Activated CD4-positive, alpha-beta memory T cell treated with anti-CD3 and anti-CD28 coated beads, Interleukin-2, amount 10 ng/mL, durations not matched to agents 7 days and 5 days (primary cell): ENCODE results near the gene GDF2. TPM values are rescaled to one million over a fixed set of nuclear protein-coding genes. Genes with fewer than 3 reads are reported as not detected.

Experiments
- CTCF ChIA-PET: fragments of 350-600 bp; sonication (Branson Sonifier 250); formaldehyde crosslinking; loops from one replicate; lab custom pipeline; 2021; ENCODE audit warnings: antibody characterized with exemption, inconsistent platforms; lab: Charles Lee
- POLR2A ChIA-PET: fragments of 350-600 bp; sonication (Branson Sonifier 250); formaldehyde crosslinking; loops from one replicate; lab custom pipeline; 2021; ENCODE audit warnings: antibody characterized with exemption; lab: Charles Lee
- DNase-seq: peaks from one replicate; pipeline ENCODE4 v3.0.0-alpha.2; 2020
- H3K27ac Mint-ChIP-seq: one replicate; pipeline ENCODE4 v1.8.0; 2021; ENCODE audit warnings: mild to moderate bottlenecking, mixed read lengths
- H3K27me3 Mint-ChIP-seq: one replicate; pipeline ENCODE4 v1.8.0; 2021; ENCODE audit warnings: mixed read lengths
- H3K36me3 Mint-ChIP-seq: one replicate; pipeline ENCODE4 v1.8.0; 2021; ENCODE audit warnings: low read depth, mixed read lengths
- H3K4me1 Mint-ChIP-seq: one replicate; pipeline ENCODE4 v1.8.0; 2021; ENCODE audit warnings: mixed read lengths
- H3K4me3 Mint-ChIP-seq: one replicate; pipeline ENCODE4 v1.8.0; 2021; ENCODE audit warnings: mild to moderate bottlenecking, mixed read lengths
- H3K9me3 Mint-ChIP-seq: one replicate; pipeline ENCODE4 v1.8.0; 2021; ENCODE audit warnings: mixed read lengths
- total RNA-seq, 2 experiments: library from RNA; stranded (reverse); gene quantifications; one replicate each; pipeline ENCODE4 v1.2.3, GENCODE V29; 2021

Gene GDF2
- not detected for total RNA-seq

GRCh38 chr10:47322300-47323061 lies at the start of gene GDF2:
TSS of gene GDF2 (plus strand) at chr10:47322454. CDS start at chr10:47322669, 215 bp downstream.
- Mint-ChIP-seq H3K9me3 (peaks cover under 1% of the 10 kb centered on the region), H3K27ac (no peak within 1 kb of the TSS), H3K4me3 (no peak within 1 kb of the TSS), H3K4me1 (no peaks in the 10 kb centered on the region), H3K27me3 (peaks cover 2% of the 10 kb centered on the region), H3K36me3 (no peaks in the 10 kb centered on the region)
- DNase-seq, result no peak
- ChIA-PET POLR2A (no interaction called here), CTCF (no interaction called here)

GRCh38 chr10:47276071-47276470 lies 46.2 kb upstream of the GDF2 start:
- peaks cover 3% of the 10 kb centered on the region for H3K27me3 Mint-ChIP-seq
- H3K9me3 Mint-ChIP-seq, result no peaks in the 10 kb centered on the region
- H3K36me3 Mint-ChIP-seq, result no peaks in the 10 kb centered on the region
- H3K4me3 Mint-ChIP-seq, result no peak overlapping the region
- POLR2A ChIA-PET, result no interaction called here
- CTCF ChIA-PET, result no interaction called here
- peaks cover 22% of the 10 kb centered on the region for H3K4me1 Mint-ChIP-seq
- DNase-seq, result no peak
- no peak overlapping the region for H3K27ac Mint-ChIP-seq

GRCh38 chr10:47276576-47277351 lies 45.5 kb upstream of the GDF2 start:
- no peaks in the 10 kb centered on the region for H3K36me3 Mint-ChIP-seq
- ChIA-PET POLR2A (interaction anchor here (1.0 to 1.1 kb wide), 2 partner anchors 15 to 54 kb away, joined by 3 read pairs; no protein-coding TSS in a partner anchor), CTCF (interaction anchor here (1.6 kb wide), 1 partner anchor 36 kb away, joined by 5 read pairs; no protein-coding TSS in a partner anchor)
- no peak overlapping the region for H3K4me3 Mint-ChIP-seq
- H3K9me3 Mint-ChIP-seq, result no peaks in the 10 kb centered on the region
- no peak for DNase-seq
- H3K27me3 Mint-ChIP-seq, result peaks cover 3% of the 10 kb centered on the region
- H3K4me1 Mint-ChIP-seq, result peaks cover 22% of the 10 kb centered on the region
- H3K27ac Mint-ChIP-seq, result peak overlapping the region; percentile 70

GRCh38 chr10:47277352-47278151 lies 44.7 kb upstream of the GDF2 start:
- Mint-ChIP-seq H3K9me3 (no peaks in the 10 kb centered on the region), H3K27me3 (peaks cover 1% of the 10 kb centered on the region), H3K4me3 (no peak overlapping the region), H3K27ac (peak overlapping the region; percentile 70), H3K36me3 (no peaks in the 10 kb centered on the region), H3K4me1 (peaks cover 22% of the 10 kb centered on the region)
- ChIA-PET POLR2A (interaction anchor here (1.0 to 1.1 kb wide), 2 partner anchors 16 to 55 kb away, joined by 3 read pairs; no protein-coding TSS in a partner anchor), CTCF (interaction anchor here (1.6 kb wide), 1 partner anchor 35 kb away, joined by 5 read pairs; no protein-coding TSS in a partner anchor)
- DNase-seq, result peak; percentile 57

GRCh38 chr10:47278152-47278473 lies 44.1 kb upstream of the GDF2 start:
- Mint-ChIP-seq H3K4me3 (no peak overlapping the region), H3K27ac (no peak overlapping the region), H3K36me3 (no peaks in the 10 kb centered on the region), H3K9me3 (no peaks in the 10 kb centered on the region), H3K27me3 (peaks cover 1% of the 10 kb centered on the region), H3K4me1 (peaks cover 22% of the 10 kb centered on the region)
- POLR2A ChIA-PET, result no interaction called here
- DNase-seq, result no peak
- CTCF ChIA-PET, result interaction anchor here (1.6 kb wide), 1 partner anchor 34 kb away, joined by 5 read pairs; no protein-coding TSS in a partner anchor

GRCh38 chr10:47278720-47279119 lies 43.5 kb upstream of the GDF2 start:
- Mint-ChIP-seq H3K36me3 (no peaks in the 10 kb centered on the region), H3K4me3 (no peak overlapping the region), H3K27ac (no peak overlapping the region), H3K4me1 (peaks cover 22% of the 10 kb centered on the region), H3K27me3 (peaks cover 1% of the 10 kb centered on the region), H3K9me3 (no peaks in the 10 kb centered on the region)
- CTCF ChIA-PET, result no interaction called here
- POLR2A ChIA-PET, result no interaction called here
- no peak for DNase-seq

- CTCF ChIA-PET, result no interaction called here
- no peaks in the 10 kb centered on the region for H3K9me3 Mint-ChIP-seq
- H3K4me1 Mint-ChIP-seq, result peaks cover 22% of the 10 kb centered on the region
- H3K4me3 Mint-ChIP-seq, result no peak overlapping the region
- DNase-seq, result no peak
- H3K36me3 Mint-ChIP-seq, result no peaks in the 10 kb centered on the region
- POLR2A ChIA-PET, result no interaction called here
- peaks cover 1% of the 10 kb centered on the region for H3K27me3 Mint-ChIP-seq
- H3K27ac Mint-ChIP-seq, result no peak overlapping the region
Measured at GRCh38 chr10:47279276-47279675, 43.0 kb upstream of the GDF2 start.

GRCh38 chr10:47282005-47282656 lies 40.1 kb upstream of the GDF2 start:
- H3K4me1 Mint-ChIP-seq, result peaks cover 32% of the 10 kb centered on the region
- POLR2A ChIA-PET, result no interaction called here
- CTCF ChIA-PET, result no interaction called here
- H3K9me3 Mint-ChIP-seq, result no peaks in the 10 kb centered on the region
- DNase-seq, result no peak
- H3K27ac Mint-ChIP-seq, result no peak overlapping the region
- no peaks in the 10 kb centered on the region for H3K27me3 Mint-ChIP-seq
- H3K36me3 Mint-ChIP-seq, result no peaks in the 10 kb centered on the region
- no peak overlapping the region for H3K4me3 Mint-ChIP-seq

GRCh38 chr10:47282657-47283018 lies 39.6 kb upstream of the GDF2 start:
- no peaks in the 10 kb centered on the region for H3K9me3 Mint-ChIP-seq
- no peak for DNase-seq
- H3K36me3 Mint-ChIP-seq, result no peaks in the 10 kb centered on the region
- peaks cover 27% of the 10 kb centered on the region for H3K4me1 Mint-ChIP-seq
- CTCF ChIA-PET, result no interaction called here
- no peak overlapping the region for H3K27ac Mint-ChIP-seq
- POLR2A ChIA-PET, result no interaction called here
- H3K4me3 Mint-ChIP-seq, result no peak overlapping the region
- H3K27me3 Mint-ChIP-seq, result no peaks in the 10 kb centered on the region

- H3K27ac Mint-ChIP-seq, result no peak overlapping the region
- H3K4me1 Mint-ChIP-seq, result peaks cover 24% of the 10 kb centered on the region
- CTCF ChIA-PET, result no interaction called here
- no peak for DNase-seq
- POLR2A ChIA-PET, result no interaction called here
- H3K9me3 Mint-ChIP-seq, result no peaks in the 10 kb centered on the region
- no peaks in the 10 kb centered on the region for H3K36me3 Mint-ChIP-seq
- H3K27me3 Mint-ChIP-seq, result no peaks in the 10 kb centered on the region
- H3K4me3 Mint-ChIP-seq, result no peak overlapping the region
Measured at GRCh38 chr10:47283101-47283630, 39.1 kb upstream of the GDF2 start.

GRCh38 chr10:47283848-47284247 lies 38.4 kb upstream of the GDF2 start:
- ChIA-PET POLR2A (no interaction called here), CTCF (no interaction called here)
- Mint-ChIP-seq H3K27me3 (no peaks in the 10 kb centered on the region), H3K27ac (no peak overlapping the region), H3K9me3 (no peaks in the 10 kb centered on the region), H3K36me3 (no peaks in the 10 kb centered on the region), H3K4me1 (peaks cover 20% of the 10 kb centered on the region), H3K4me3 (no peak overlapping the region)
- no peak for DNase-seq

- H3K27me3 Mint-ChIP-seq, result no peaks in the 10 kb centered on the region
- no peaks in the 10 kb centered on the region for H3K36me3 Mint-ChIP-seq
- ChIA-PET CTCF (interaction anchor here (1.5 kb wide), 1 partner anchor 27 kb away, joined by 4 read pairs; no protein-coding TSS in a partner anchor), POLR2A (no interaction called here)
- no peak overlapping the region for H3K4me3 Mint-ChIP-seq
- H3K4me1 Mint-ChIP-seq, result peaks cover 18% of the 10 kb centered on the region
- DNase-seq, result no peak
- no peaks in the 10 kb centered on the region for H3K9me3 Mint-ChIP-seq
- no peak overlapping the region for H3K27ac Mint-ChIP-seq
Measured at GRCh38 chr10:47285381-47286115, 36.7 kb upstream of the GDF2 start.
